GM18951 (cell line): Measurements from ENCODE around the gene PKHD1.
"Not testable (repeated sequence)": the region's sequence is repeated elsewhere in the genome, so short reads cannot be mapped to it uniquely, and the experiment has no call there.

Experiments
- POLR2A ChIP-seq: IDR thresholded peaks from 4 replicates; pipeline ENCODE4 v1.6.1; 2011; ENCODE audit warnings: mild to moderate bottlenecking; ENCODE audit not compliant: insufficient read length, insufficient read depth; ENCODE audit errors: extremely low read depth
- in situ Hi-C: fragments of 300-500 bp; cut with MboI; formaldehyde crosslinking; loops from one replicate; pipeline ENCODE4 v1.12.0; 2022; ENCODE audit warnings: low sequenced_read_pairs, mixed read lengths, inconsistent platforms; ENCODE audit not compliant: unreplicated experiment

The PKHD1 gene

DNA sequence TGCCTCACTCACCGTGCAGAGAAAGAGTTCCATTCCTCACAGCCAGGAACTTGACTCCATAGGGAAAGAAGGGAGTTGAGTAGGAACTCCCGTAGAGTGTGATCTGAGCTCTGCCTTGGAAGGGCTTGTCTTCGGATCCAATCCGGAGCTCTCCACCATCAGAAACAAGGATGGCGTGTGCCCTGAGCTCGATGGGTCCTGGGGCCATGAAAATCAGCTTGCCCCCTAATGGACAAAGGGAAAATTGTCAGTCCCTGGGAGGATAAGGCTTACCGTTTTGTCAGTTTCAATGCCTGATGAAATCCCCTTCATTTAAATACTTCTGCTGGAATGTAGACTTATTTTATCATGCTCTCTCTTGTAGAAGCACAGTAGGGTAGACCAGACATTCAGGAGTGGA is 153.3 kb downstream of the PKHD1 start:
- TF ChIP-seq POLR2A = no peak
- in situ Hi-C loops = no loop called here

DNA sequence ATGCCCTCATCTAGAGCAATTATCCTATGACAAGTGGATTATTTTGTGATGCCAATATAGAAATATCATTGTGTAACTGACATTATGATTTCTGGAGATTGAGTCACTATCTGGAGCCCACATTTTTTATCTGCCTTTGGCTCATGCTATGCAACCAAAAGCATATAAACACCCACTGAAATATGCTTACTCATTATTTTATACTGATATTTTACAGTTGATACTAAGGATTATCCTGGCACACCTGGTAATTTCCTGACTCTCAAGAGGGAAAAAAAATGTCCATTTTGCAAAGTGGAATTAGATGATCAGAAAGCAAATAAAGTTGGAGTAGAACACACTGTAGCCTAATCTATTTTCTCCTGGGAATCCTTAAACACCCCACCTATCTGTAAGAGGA is 154.5 kb downstream of the PKHD1 start:
- in situ Hi-C loops = no loop called here

GRCh38 chr6:51930602-51931001 is 156.8 kb downstream of the PKHD1 start:
- in situ Hi-C loops = no loop called here
- no peak for TF ChIP-seq POLR2A

More for the DNA sequence above, 154.5 kb downstream of the PKHD1 start:
- TF ChIP-seq POLR2A = no peak

GRCh38 chr6:51929934-51930574 is 157.4 kb downstream of the PKHD1 start:
- in situ Hi-C loops = no loop called here
- TF ChIP-seq POLR2A = no peak

DNA sequence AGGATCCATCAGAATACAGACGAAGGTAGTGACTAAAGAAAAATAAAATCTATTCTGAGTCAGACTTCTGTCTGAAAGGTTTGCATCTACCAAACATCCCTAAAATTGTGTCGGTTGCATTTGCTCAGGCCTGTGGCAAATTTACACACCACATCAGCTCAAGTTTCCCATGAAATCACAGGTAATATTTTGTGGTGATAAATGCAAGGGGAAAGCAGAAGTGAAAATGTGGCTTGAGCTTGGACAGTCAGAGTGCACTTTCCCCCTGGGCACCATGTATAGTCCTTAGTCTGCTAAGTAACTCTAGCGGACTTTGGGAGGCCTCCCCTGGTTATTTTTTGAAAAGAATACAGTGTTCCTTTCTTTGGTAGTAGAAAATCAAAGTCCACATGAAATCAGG is 159.1 kb downstream of the PKHD1 start:
- no peak for TF ChIP-seq POLR2A
- in situ Hi-C loops = no loop called here

- in situ Hi-C loops = no loop called here
- no peak for TF ChIP-seq POLR2A
Observed at GRCh38 chr6:51927450-51927849, 160.0 kb downstream of the PKHD1 start.

GRCh38 chr6:51926125-51926524 is 161.3 kb downstream of the PKHD1 start:
- in situ Hi-C loops = no loop called here
- TF ChIP-seq POLR2A = no peak

DNA sequence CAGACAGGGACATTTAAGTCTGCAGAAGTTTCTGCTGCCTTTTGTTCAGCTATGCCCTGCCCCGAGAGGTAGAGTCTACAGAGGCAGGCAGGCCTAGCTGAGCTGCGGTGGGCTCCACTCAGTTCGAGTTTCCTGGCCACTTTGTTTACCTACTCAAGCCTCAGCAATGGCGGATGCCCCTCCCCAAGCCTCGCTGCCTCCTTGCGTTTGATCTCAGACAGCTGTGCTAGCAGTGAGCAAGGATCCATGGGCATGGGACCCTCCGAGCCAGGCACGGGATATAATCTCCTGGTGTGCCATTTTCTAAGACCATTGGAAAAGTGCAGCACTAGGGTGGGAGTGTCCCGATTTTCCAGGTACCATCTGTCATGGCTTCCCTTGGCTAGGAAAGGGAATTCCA is 164.9 kb downstream of the PKHD1 start:
- in situ Hi-C loops = not testable (repeated sequence)

GRCh38 chr6:51918347-51918746 is 169.1 kb downstream of the PKHD1 start:
- in situ Hi-C loops = not testable (repeated sequence)

- in situ Hi-C loops = no loop called here
- TF ChIP-seq POLR2A = no peak
Observed at GRCh38 chr6:51915098-51915497, 172.3 kb downstream of the PKHD1 start.

- in situ Hi-C loops = no loop called here
Observed at GRCh38 chr6:51913265-51913664, 174.1 kb downstream of the PKHD1 start.

DNA sequence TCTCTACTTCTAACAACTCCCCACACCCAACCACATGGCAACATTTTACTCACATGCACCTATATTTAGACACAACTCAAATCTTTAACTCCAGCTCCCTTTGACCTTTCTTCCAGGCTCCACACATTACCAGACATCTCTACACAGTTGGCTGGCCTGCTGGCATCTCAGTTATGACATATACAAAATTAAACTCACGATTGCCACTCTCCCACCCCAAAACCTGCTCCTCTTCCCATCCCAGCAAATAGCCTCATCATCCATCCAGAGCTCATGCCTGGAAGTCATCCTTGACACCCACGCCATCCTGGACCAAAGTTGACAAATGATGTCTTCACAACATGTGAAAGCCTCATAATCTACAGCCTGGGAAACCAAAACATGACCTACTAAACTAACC is 176.6 kb downstream of the PKHD1 start:
- no peak for TF ChIP-seq POLR2A
- in situ Hi-C loops = no loop called here

More at GRCh38 chr6:51913265-51913664, 174.1 kb downstream of the PKHD1 start:
- no peak for TF ChIP-seq POLR2A

DNA sequence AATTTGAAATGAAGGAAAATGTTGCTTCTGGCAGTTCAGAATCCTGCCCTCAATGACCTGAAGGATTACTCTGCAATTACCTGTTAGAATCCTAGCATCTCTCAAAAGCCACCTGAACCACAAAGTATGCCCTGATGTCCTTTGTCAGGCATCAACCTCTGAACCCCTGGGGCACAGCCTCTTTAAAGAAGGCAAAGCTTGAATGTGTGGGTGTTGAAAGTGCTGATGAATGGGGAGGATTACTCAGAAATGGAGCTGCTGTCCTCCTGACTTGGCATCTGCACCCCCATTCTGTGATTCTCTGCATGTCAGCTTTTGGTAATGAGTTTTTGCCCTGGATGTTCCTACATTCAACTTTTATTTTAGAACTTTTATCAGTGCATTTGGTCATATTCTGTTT is 179.2 kb downstream of the PKHD1 start:
- TF ChIP-seq POLR2A = no peak
- in situ Hi-C loops = no loop called here

DNA sequence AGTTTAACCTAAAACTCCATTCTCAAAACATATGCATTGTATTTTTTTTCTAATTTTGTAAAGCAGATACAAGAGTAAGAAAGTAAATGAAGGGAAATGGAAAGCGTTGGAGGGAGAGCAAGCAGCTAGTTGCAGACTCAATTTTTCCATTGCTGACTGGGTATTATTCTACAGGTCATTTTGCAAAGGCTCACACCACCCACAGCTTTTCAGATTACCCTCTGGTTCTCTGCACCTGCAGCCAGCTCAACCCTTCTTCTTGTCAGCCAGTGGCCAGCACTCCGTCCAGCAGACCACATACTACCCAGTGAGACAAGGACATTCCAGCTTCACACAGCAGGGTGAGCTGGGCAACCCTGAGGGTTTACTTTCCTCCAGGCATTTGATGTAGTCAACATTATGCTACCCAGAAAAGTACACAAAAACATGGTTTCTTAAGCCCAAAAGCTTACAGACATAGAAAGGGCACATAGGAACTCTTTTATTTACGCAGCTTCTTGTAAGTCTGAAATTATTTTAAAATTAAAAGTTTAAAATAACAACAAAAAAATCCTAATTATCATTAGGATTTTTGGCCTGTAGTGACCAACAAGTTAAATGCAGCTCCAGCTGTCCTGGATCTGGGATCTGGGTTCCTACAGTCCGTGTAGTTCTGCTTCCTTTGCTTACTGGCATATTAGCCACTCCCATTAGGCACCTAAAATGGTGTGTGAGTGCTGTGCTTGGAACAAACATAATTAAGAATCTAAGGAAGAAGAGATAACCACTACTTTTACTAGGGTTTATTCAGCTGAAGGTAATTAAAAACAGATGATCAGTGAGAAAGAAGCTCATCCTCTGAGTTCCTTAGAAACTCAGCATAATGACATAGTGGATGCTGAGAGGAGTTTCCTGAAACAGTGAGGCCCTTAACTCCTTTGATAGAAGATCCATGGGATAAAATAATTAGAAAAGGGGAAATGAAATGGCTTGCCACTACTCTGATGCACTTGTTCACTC is 185.3 kb downstream of the PKHD1 start:
- TF ChIP-seq POLR2A = no peak
- in situ Hi-C loops = no loop called here
